ENCODE results near the gene MYO1B.

GRCh38 chr2:191366199-191366598 lies 121.0 kb downstream of the MYO1B start:
- TF ChIP-seq, protein P1, sequence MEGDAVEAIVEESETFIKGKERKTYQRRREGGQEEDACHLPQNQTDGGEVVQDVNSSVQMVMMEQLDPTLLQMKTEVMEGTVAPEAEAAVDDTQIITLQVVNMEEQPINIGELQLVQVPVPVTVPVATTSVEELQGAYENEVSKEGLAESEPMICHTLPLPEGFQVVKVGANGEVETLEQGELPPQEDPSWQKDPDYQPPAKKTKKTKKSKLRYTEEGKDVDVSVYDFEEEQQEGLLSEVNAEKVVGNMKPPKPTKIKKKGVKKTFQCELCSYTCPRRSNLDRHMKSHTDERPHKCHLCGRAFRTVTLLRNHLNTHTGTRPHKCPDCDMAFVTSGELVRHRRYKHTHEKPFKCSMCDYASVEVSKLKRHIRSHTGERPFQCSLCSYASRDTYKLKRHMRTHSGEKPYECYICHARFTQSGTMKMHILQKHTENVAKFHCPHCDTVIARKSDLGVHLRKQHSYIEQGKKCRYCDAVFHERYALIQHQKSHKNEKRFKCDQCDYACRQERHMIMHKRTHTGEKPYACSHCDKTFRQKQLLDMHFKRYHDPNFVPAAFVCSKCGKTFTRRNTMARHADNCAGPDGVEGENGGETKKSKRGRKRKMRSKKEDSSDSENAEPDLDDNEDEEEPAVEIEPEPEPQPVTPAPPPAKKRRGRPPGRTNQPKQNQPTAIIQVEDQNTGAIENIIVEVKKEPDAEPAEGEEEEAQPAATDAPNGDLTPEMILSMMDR (IDR thresholded peaks at IDR 0.05): no peak
- TF ChIP-seq POLR2AphosphoS5 (IDR thresholded peaks at IDR 0.05): no peak
- no peak for TF ChIP-seq POLR2A (IDR thresholded peaks at IDR 0.05)
- no peak for TF ChIP-seq EP300 (IDR thresholded peaks at IDR 0.05)

Measured in upper lobe of left lung (tissue), 4 donors.